Karpas-422 (cell line): ENCODE results near the gene CTIF. TPM values are rescaled to one million over a fixed set of nuclear protein-coding genes. Genes with fewer than 3 reads are reported as not detected.

ENCODE experiments used
- DNase-seq: peaks from one replicate; pipeline ENCODE4 v3.0.0-alpha.2; 2015
- H2AFZ ChIP-seq: fragments of 200-600 bp; sonication (generic); 2 replicates; pipeline ENCODE4 v1.6.1; 2014; ENCODE audit warnings: antibody characterized with exemption, low read length, mixed read lengths
- H3K27ac ChIP-seq: fragments of 200-600 bp; sonication (generic); 2 replicates; pipeline ENCODE4 v1.5.1; 2014; ENCODE audit warnings: mild to moderate bottlenecking, low read length, moderate library complexity
- H3K27me3 ChIP-seq: fragments of 200-600 bp; sonication (generic); 2 replicates; pipeline ENCODE4 v1.6.1; 2014; ENCODE audit warnings: low read length, mixed read lengths
- H3K36me3 ChIP-seq: fragments of 200-600 bp; sonication (generic); 2 replicates; pipeline ENCODE4 v1.6.1; 2014; ENCODE audit warnings: low read length, mixed read lengths; ENCODE audit not compliant: insufficient read depth
- H3K4me1 ChIP-seq: fragments of 200-600 bp; sonication (generic); 2 replicates; pipeline ENCODE4 v1.6.1; 2014; ENCODE audit warnings: mild to moderate bottlenecking, low read length, mixed read lengths
- H3K4me2 ChIP-seq: fragments of 200-600 bp; sonication (generic); 2 replicates; pipeline ENCODE4 v1.6.1; 2014; ENCODE audit warnings: low read length, low read depth, mild to moderate bottlenecking; ENCODE audit not compliant: poor library complexity, severe bottlenecking
- H3K4me3 ChIP-seq: fragments of 200-600 bp; sonication (generic); 2 replicates; pipeline ENCODE4 v1.5.1; 2014; ENCODE audit warnings: mild to moderate bottlenecking, antibody characterized with exemption, low read length, mixed read lengths
- H3K79me2 ChIP-seq: fragments of 200-600 bp; sonication (generic); 2 replicates; pipeline ENCODE4 v1.6.1; 2014; ENCODE audit warnings: mild to moderate bottlenecking, low read length, mixed read lengths
- H3K9ac ChIP-seq: fragments of 200-600 bp; sonication (generic); 2 replicates; pipeline ENCODE4 v1.6.0; 2014; ENCODE audit warnings: low read length
- H3K9me2 ChIP-seq: fragments of 200-600 bp; sonication (generic), shearing (Covaris generic); replicated peaks from 2 replicates; pipeline ENCODE4 v1.6.0; 2014; ENCODE audit warnings: mild to moderate bottlenecking, low read length, moderate library complexity; ENCODE audit not compliant: insufficient read depth
- H3K9me3 ChIP-seq: fragments of 300-700, 200-600 bp; sonication (generic); 2 replicates; pipeline ENCODE4 v1.6.1; 2014; ENCODE audit warnings: low read length, mixed read lengths
- H4K20me1 ChIP-seq: fragments of 200-600 bp; sonication (generic); 2 replicates; pipeline ENCODE4 v1.6.1; 2014; ENCODE audit warnings: mild to moderate bottlenecking, antibody characterized with exemption, low read length, low read depth; ENCODE audit not compliant: insufficient read depth
- total RNA-seq: library from RNA; depleted of rRNA; stranded (reverse); fragments of >200 nt; shearing (Covaris generic); gene quantifications from 2 replicates; pipeline ENCODE4 v1.2.3, GENCODE V29; 2014; ENCODE audit warnings: low replicate concordance

CTIF gene
- total RNA-seq, 1 experiment from 2014 or later: 0.60 TPM

DNA sequence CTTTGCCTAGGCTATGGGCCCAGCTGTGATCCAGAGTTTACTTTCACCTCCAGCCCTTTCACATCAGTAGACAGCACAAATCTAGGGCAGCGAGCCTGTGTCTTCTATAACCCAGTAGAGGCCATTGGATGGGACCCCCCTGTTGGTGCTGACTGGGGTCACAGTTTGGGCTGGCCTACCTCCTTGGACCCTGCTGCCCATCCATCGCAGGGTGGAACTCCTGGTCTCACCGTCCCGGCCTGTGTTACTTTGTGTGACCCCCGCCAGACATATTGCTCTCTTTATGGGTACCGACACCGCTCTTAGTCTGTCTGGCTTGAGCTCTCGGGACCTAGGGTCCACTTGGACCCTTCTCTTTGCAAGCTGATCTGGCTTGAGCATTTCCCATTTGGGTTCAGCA is 157.4 kb downstream of the CTIF start:
- no peaks in the 10 kb centered on the region for H3K27me3 ChIP-seq
- no peaks in the 10 kb centered on the region for H3K36me3 ChIP-seq
- no peaks in the 10 kb centered on the region for H3K9me2 ChIP-seq
- no peaks in the 10 kb centered on the region for H3K4me1 ChIP-seq
- H3K27ac ChIP-seq: no peak overlapping the region
- peaks cover 4% of the 10 kb centered on the region; the same call in 1 of the 2 replicates for H4K20me1 ChIP-seq
- no peak overlapping the region for H3K9ac ChIP-seq
- H3K4me2 ChIP-seq: no peak overlapping the region
- no peak overlapping the region for H2AFZ ChIP-seq
- no peaks in the 10 kb centered on the region for H3K79me2 ChIP-seq
- no peak overlapping the region for H3K4me3 ChIP-seq
- no peak for DNase-seq
- no peaks in the 10 kb centered on the region for H3K9me3 ChIP-seq

DNA sequence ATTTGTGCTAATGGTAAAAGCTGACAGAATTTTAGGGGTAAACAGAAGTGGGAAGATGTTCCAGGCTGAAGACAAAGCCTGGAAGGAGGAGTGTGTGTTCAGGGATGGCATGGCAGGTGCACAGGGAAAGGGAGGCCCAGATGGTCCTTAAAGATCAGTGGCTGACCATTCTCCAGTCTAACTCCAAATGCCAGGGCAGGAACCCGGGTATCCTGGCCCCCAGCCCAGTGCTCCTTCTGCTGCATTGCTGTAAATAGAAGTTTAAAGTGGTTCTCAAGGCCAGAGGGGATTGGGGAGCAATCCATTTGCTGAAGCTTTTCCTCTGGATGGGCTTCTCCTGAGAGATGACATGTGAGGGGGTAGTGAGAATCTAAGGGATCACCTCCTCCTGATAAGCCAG is 158.6 kb downstream of the CTIF start:
- H4K20me1 ChIP-seq: peaks cover 3% of the 10 kb centered on the region; the same call in 1 of the 2 replicates
- no peaks in the 10 kb centered on the region for H3K36me3 ChIP-seq
- H3K4me2 ChIP-seq: no peak overlapping the region
- no peak overlapping the region for H3K4me3 ChIP-seq
- H3K4me1 ChIP-seq: no peaks in the 10 kb centered on the region
- no peaks in the 10 kb centered on the region for H3K79me2 ChIP-seq
- H3K9me2 ChIP-seq: no peaks in the 10 kb centered on the region
- H3K9me3 ChIP-seq: no peaks in the 10 kb centered on the region
- no peaks in the 10 kb centered on the region for H3K27me3 ChIP-seq
- H2AFZ ChIP-seq: no peak overlapping the region
- DNase-seq: no peak
- no peak overlapping the region for H3K9ac ChIP-seq
- H3K27ac ChIP-seq: no peak overlapping the region

DNA sequence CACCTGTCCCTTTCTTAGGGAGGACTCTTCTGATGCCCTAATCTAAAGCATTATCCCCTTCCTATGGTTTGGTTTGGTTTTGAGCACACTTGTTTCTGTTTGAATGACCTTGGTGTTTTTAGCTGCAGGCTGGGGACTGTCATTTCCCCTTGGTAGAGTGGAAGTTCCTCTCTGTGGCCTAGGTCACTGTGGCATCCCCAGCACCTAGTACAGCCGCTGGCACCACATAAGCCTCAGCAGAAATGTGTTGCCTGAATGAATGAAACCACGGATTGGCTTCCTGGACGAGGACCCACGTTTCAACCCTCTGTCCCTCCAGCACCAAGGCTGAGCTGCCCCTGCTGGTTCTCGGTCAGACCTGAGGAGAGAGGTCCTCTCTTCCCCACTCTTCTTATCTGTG is 159.9 kb downstream of the CTIF start:
- Histone ChIP-seq H3K79me2 (no peaks in the 10 kb centered on the region), H3K9ac (no peak overlapping the region), H3K27ac (no peak overlapping the region), H3K9me3 (no peaks in the 10 kb centered on the region), H3K4me2 (no peak overlapping the region), H3K27me3 (no peaks in the 10 kb centered on the region), H2AFZ (no peak overlapping the region), H3K4me1 (no peaks in the 10 kb centered on the region), H3K4me3 (no peak overlapping the region), H4K20me1 (no peaks in the 10 kb centered on the region; the same call in 1 of the 2 replicates), H3K9me2 (no peaks in the 10 kb centered on the region), H3K36me3 (no peaks in the 10 kb centered on the region)
- no peak for DNase-seq

DNA sequence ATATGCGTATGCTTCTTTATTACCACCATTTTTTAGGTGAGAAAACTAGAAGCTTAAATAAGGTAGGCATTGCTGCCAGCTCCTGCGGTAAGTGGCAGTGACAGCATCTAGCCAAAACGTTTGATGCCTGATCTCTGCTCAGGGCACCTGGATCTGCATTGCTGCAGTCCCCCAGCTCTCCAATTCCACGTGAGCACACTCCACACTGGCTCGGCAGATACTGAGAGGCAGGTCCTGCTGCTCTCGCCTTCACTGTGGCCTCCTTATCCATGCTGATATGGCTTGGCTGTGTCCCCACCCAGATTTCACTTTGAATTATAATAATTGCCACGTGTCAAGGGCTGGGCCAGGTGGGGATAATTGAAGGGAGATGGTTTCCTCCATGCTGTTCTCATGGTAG is 160.9 kb downstream of the CTIF start:
- H3K4me2 ChIP-seq: no peak overlapping the region
- no peak overlapping the region for H3K4me3 ChIP-seq
- DNase-seq: no peak
- no peaks in the 10 kb centered on the region for H3K9me3 ChIP-seq
- no peaks in the 10 kb centered on the region for H3K4me1 ChIP-seq
- H3K27ac ChIP-seq: no peak overlapping the region
- no peaks in the 10 kb centered on the region for H3K36me3 ChIP-seq
- H4K20me1 ChIP-seq: no peaks in the 10 kb centered on the region; the same call in 1 of the 2 replicates
- H2AFZ ChIP-seq: no peak overlapping the region
- H3K27me3 ChIP-seq: no peaks in the 10 kb centered on the region
- H3K9me2 ChIP-seq: no peaks in the 10 kb centered on the region
- no peaks in the 10 kb centered on the region for H3K79me2 ChIP-seq
- H3K9ac ChIP-seq: no peak overlapping the region

DNA sequence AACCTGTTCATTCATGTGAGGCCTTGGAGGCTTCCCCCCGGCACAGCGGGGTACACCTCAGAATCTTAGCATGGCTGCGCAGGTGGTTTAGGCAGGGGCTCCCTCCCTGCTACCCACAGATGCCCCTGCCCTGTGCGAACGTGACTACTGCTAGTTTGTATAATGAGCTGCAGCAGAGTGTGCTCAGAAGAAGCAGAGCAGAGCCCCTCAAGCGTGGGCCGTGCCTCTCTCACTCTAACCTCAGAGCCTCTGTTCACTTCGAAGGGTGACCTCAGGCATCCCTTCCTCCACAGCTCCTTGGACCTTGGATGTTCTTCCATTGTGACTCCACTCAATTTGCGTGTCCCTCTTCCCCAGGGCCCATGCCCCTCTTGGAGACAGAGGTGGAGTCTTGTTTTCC is 161.6 kb downstream of the CTIF start:
- H3K27me3 ChIP-seq: no peaks in the 10 kb centered on the region
- no peaks in the 10 kb centered on the region for H3K4me1 ChIP-seq
- no peak overlapping the region for H3K27ac ChIP-seq
- H2AFZ ChIP-seq: no peak overlapping the region
- H3K4me3 ChIP-seq: no peak overlapping the region
- H3K9me3 ChIP-seq: no peaks in the 10 kb centered on the region
- H3K36me3 ChIP-seq: no peaks in the 10 kb centered on the region
- no peak for DNase-seq
- H3K9ac ChIP-seq: no peak overlapping the region
- H3K79me2 ChIP-seq: no peaks in the 10 kb centered on the region
- no peak overlapping the region for H3K4me2 ChIP-seq
- H4K20me1 ChIP-seq: no peaks in the 10 kb centered on the region; the same call in 1 of the 2 replicates
- no peaks in the 10 kb centered on the region for H3K9me2 ChIP-seq

DNA sequence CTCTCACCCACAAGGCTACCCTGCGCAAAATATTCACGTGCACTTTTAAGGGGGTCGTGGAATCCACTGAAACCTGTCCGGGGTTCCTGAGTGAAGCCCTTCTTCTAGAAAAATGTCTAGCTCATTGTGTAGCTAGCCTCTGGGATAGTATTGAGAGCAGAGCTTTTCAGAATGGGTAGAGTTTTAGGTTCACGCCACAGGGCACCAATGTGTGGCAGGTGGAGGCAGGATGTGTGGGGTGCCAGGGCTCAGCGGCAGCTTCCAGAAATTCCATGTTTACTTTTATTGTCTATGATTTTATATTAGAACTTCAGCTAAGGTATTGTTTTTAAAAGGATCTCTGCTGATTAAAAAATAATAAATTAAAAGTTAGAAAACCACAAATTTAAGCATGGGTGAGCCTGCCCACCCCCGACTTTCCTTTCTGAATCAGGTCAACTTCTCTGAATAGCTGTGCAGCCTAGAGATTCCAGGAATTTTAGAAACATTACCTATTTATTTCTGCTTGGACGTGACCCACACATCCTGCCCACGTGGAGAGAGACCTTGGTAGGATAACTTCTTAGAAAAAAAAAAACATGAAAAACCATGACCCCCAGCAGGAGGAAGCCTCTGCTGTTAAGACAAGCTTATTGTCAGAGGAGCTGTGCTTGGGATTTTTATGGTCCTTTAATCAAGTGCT is 163.7 kb downstream of the CTIF start:
- no peak for DNase-seq
- Histone ChIP-seq H3K9me3 (no peaks in the 10 kb centered on the region), H2AFZ (no peak overlapping the region), H3K27me3 (no peaks in the 10 kb centered on the region), H3K4me2 (no peak overlapping the region), H3K27ac (no peak overlapping the region), H3K9me2 (no peaks in the 10 kb centered on the region), H3K9ac (no peak overlapping the region), H4K20me1 (no peaks in the 10 kb centered on the region; the same call in 1 of the 2 replicates), H3K4me3 (no peak overlapping the region), H3K4me1 (no peaks in the 10 kb centered on the region), H3K36me3 (no peaks in the 10 kb centered on the region), H3K79me2 (no peaks in the 10 kb centered on the region)

DNA sequence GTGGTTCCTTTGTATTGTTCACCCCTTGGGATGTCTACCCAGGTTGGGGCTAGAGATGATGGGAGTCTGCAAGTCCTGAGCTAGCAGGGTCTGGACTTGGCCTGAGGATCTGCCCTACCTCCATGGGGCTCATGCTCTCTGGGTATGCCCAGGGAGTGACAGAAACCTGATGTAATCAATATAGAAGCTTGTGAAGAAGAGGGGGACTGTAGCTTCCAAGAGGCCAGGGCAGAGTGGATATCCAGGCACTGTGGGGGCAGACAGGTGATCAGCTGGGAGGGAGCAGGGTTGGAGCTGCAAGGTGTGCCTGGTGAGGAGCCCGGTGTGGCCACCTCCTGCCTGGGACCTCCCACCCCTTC is 164.2 kb downstream of the CTIF start:
- Histone ChIP-seq H3K4me3 (no peak overlapping the region), H3K9me2 (no peaks in the 10 kb centered on the region), H3K27me3 (no peaks in the 10 kb centered on the region), H2AFZ (no peak overlapping the region), H3K27ac (no peak overlapping the region), H4K20me1 (no peaks in the 10 kb centered on the region; the same call in 1 of the 2 replicates), H3K4me1 (no peaks in the 10 kb centered on the region), H3K79me2 (no peaks in the 10 kb centered on the region), H3K9me3 (no peaks in the 10 kb centered on the region), H3K9ac (no peak overlapping the region), H3K4me2 (no peak overlapping the region), H3K36me3 (no peaks in the 10 kb centered on the region)
- no peak for DNase-seq

DNA sequence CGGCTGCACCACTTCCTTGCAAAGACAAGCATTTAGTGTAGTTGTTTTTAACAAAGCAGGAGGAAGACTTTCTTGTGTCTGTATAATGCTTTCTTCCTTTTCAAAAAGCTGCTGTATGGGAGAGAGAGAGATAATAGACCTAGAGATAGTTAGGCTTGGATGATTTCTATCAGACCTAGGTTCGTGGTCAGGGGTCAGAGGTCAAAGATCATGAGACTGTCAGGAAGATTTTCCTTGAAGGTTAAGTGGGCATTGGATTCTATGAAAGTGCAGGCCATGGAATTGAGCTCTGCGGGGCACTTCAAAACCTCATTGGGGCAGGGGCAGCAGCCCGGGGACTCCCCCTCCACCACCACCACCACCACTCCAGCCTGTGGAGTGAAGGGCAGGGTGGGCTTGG is 164.6 kb downstream of the CTIF start:
- no peaks in the 10 kb centered on the region; the same call in 1 of the 2 replicates for H4K20me1 ChIP-seq
- no peak overlapping the region for H2AFZ ChIP-seq
- no peaks in the 10 kb centered on the region for H3K9me3 ChIP-seq
- no peaks in the 10 kb centered on the region for H3K79me2 ChIP-seq
- no peak for DNase-seq
- H3K4me3 ChIP-seq: no peak overlapping the region
- H3K4me2 ChIP-seq: no peak overlapping the region
- no peak overlapping the region for H3K9ac ChIP-seq
- no peak overlapping the region for H3K27ac ChIP-seq
- H3K4me1 ChIP-seq: no peaks in the 10 kb centered on the region
- H3K27me3 ChIP-seq: no peaks in the 10 kb centered on the region
- no peaks in the 10 kb centered on the region for H3K9me2 ChIP-seq
- H3K36me3 ChIP-seq: no peaks in the 10 kb centered on the region
